ENCODE measurements around the gene ENTPD7.

The ENTPD7 gene

GRCh38 chr10:99682752-99683151 is 23.4 kb downstream of the ENTPD7 start:
- DNase-seq (ENCODE audit: low read depth): peak; percentile 12
- H3K4me3 ChIP-seq (replicated peaks; ENCODE audit: low read depth, low read length): no peak overlapping the region

GRCh38 chr10:99685597-99685967 is 26.3 kb downstream of the ENTPD7 start:
- DNase-seq (ENCODE audit: low read depth): no peak
- TF ChIP-seq CTCF (IDR thresholded peaks at IDR 0.05; ENCODE audit: low read length, missing control alignments): no peak
- H3K4me3 ChIP-seq (replicated peaks; ENCODE audit: low read depth, low read length): no peak overlapping the region

More at GRCh38 chr10:99682752-99683151, 23.4 kb downstream of the ENTPD7 start:
- TF ChIP-seq CTCF (IDR thresholded peaks at IDR 0.05; ENCODE audit: low read length, missing control alignments): no peak

GRCh38 chr10:99689461-99689860 is 30.2 kb downstream of the ENTPD7 start:
- H3K4me3 ChIP-seq (replicated peaks; ENCODE audit: low read depth, low read length): no peak overlapping the region
- DNase-seq (ENCODE audit: low read depth): no peak
- TF ChIP-seq CTCF (IDR thresholded peaks at IDR 0.05; ENCODE audit: low read length, missing control alignments): no peak

GRCh38 chr10:99693933-99694583 is 34.7 kb downstream of the ENTPD7 start:
- TF ChIP-seq CTCF (IDR thresholded peaks at IDR 0.05; ENCODE audit: low read length, missing control alignments): no peak
- DNase-seq (ENCODE audit: low read depth): peak; percentile 47
- H3K4me3 ChIP-seq (replicated peaks; ENCODE audit: low read depth, low read length): no peak overlapping the region

GRCh38 chr10:99695761-99696160 is 36.5 kb downstream of the ENTPD7 start:
- DNase-seq (ENCODE audit: low read depth): no peak
- no peak for TF ChIP-seq CTCF (IDR thresholded peaks at IDR 0.05; ENCODE audit: low read length, missing control alignments)
- no peak overlapping the region for H3K4me3 ChIP-seq (replicated peaks; ENCODE audit: low read depth, low read length)

GRCh38 chr10:99698504-99699080 is 39.3 kb downstream of the ENTPD7 start:
- H3K4me3 ChIP-seq (replicated peaks; ENCODE audit: low read depth, low read length): no peak overlapping the region
- TF ChIP-seq CTCF (IDR thresholded peaks at IDR 0.05; ENCODE audit: low read length, missing control alignments): peak; percentile 14
- DNase-seq (ENCODE audit: low read depth): peak; percentile 8

GRCh38 chr10:99700649-99701048 is 41.3 kb downstream of the ENTPD7 start:
- no peak for DNase-seq (ENCODE audit: low read depth)
- no peak overlapping the region for H3K4me3 ChIP-seq (replicated peaks; ENCODE audit: low read depth, low read length)
- no peak for TF ChIP-seq CTCF (IDR thresholded peaks at IDR 0.05; ENCODE audit: low read length, missing control alignments)

Measured in fibroblast of pulmonary artery (primary cell).